MG63 (cell line): ENCODE measurements around the gene PIP5K1B. TPM values are rescaled to one million over a fixed set of nuclear protein-coding genes. Genes with fewer than 3 reads are reported as not detected.

Source experiments
- DNase-seq: peaks from one replicate; pipeline ENCODE4 v3.0.0-alpha.2; 2020
- H3K27me3 ChIP-seq: fragments of 250-450 bp; sonication (Bioruptor Pico); 2 replicates; pipeline ENCODE4 v1.5.1; 2020; ENCODE audit warnings: mild to moderate bottlenecking, moderate library complexity
- H3K36me3 ChIP-seq: fragments of 250-450 bp; sonication (Bioruptor Pico); 2 replicates; pipeline ENCODE4 v1.5.1; 2020; ENCODE audit warnings: mild to moderate bottlenecking, moderate library complexity
- H3K4me3 ChIP-seq: fragments of 250-450 bp; sonication (Bioruptor Pico); 2 replicates; pipeline ENCODE4 v1.5.1; 2020; ENCODE audit warnings: mild to moderate bottlenecking, moderate library complexity
- H3K9me3 ChIP-seq: fragments of 250-450 bp; sonication (Bioruptor Pico); 2 replicates; pipeline ENCODE4 v1.5.1; 2020; ENCODE audit warnings: mild to moderate bottlenecking, moderate library complexity
- total RNA-seq: library from RNA; depleted of rRNA; stranded (reverse); fragments of >200 nt; shearing (Covaris generic); gene quantifications from 2 replicates; pipeline ENCODE4 v1.2.3, GENCODE V29; 2014; ENCODE audit warnings: low replicate concordance

PIP5K1B gene
- total RNA-seq, 1 experiment from 2014 or later: not detected

GRCh38 chr9:68927165-68927564 lies 222.1 kb downstream of the PIP5K1B start:
- Histone ChIP-seq H3K9me3 (no peaks in the 10 kb centered on the region), H3K36me3 (no peaks in the 10 kb centered on the region), H3K4me3 (no peak overlapping the region), H3K27me3 (no peaks in the 10 kb centered on the region)
- no peak for DNase-seq

- Histone ChIP-seq H3K27me3 (no peaks in the 10 kb centered on the region), H3K9me3 (no peaks in the 10 kb centered on the region), H3K36me3 (no peaks in the 10 kb centered on the region), H3K4me3 (no peak overlapping the region)
- DNase-seq: no peak
Observed at GRCh38 chr9:68931821-68932220, 226.8 kb downstream of the PIP5K1B start.

GRCh38 chr9:68932458-68932857 lies 227.4 kb downstream of the PIP5K1B start:
- H3K9me3 ChIP-seq: no peaks in the 10 kb centered on the region
- H3K36me3 ChIP-seq: no peaks in the 10 kb centered on the region
- DNase-seq: no peak
- H3K4me3 ChIP-seq: no peak overlapping the region
- no peaks in the 10 kb centered on the region for H3K27me3 ChIP-seq

- DNase-seq: no peak
- Histone ChIP-seq H3K27me3 (no peaks in the 10 kb centered on the region), H3K4me3 (no peak overlapping the region)
Observed at GRCh38 chr9:68933434-68934328, 228.6 kb downstream of the PIP5K1B start.

GRCh38 chr9:68934329-68934644 lies 229.2 kb downstream of the PIP5K1B start:
- Histone ChIP-seq H3K9me3 (no peaks in the 10 kb centered on the region), H3K4me3 (no peak overlapping the region), H3K36me3 (no peaks in the 10 kb centered on the region), H3K27me3 (no peaks in the 10 kb centered on the region)
- no peak for DNase-seq

More at GRCh38 chr9:68933434-68934328, 228.6 kb downstream of the PIP5K1B start:
- no peaks in the 10 kb centered on the region for H3K9me3 ChIP-seq
- H3K36me3 ChIP-seq: no peaks in the 10 kb centered on the region

DNA sequence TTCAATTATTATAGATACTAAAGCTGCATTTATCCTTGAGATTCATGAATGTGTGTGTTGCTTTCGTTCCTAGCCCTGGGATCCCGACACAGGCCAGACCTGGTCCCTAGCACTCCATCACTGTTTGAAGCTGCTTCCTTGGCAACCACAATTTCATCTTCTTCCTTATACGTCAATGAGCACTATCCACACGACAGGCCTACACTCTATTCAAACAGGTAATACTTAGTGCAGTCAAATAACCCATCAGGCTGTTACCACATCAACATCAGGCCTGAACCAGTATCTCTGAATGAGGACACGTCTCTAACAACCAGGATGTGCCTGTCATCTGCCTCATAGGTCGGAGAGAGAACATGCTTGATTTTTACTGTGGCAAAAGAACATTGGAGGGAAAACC lies 235.5 kb downstream of the PIP5K1B start:
- H3K27me3 ChIP-seq: no peaks in the 10 kb centered on the region
- DNase-seq: no peak

DNA sequence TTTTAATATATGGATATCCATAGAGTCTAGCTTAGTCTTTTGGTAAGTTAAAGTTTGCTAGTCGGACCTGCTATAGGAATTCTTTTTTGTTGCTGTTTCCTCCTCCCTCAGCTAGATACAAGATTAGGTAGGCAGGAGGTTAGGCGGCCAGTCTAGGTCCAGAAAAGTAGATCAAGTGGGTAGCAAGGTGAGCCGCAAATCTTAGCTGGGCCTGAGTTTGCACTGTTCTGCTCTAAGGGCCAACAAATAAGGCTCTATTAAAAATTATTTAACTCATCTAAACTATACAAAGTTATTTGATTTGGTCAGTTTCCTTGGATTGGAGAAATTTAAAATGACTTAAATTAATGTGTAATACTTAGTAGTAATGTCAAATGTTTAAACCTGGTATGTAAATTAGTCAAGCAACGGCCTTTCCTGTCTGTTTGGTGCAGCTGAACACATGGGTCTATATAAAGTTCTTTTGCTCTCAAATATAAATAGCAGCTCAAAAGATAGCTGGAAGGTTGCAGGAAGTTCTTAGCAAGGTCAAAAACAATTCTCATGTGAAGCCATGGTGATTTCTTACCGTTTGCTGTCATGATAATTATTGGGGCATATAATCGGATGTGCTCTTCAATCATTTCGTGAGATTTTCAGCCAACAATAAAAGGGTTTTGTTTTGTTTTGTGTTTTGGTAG lies 236.9 kb downstream of the PIP5K1B start:
- no peaks in the 10 kb centered on the region for H3K27me3 ChIP-seq
- no peak overlapping the region for H3K4me3 ChIP-seq
- no peak for DNase-seq

More for the DNA sequence above, 235.5 kb downstream of the PIP5K1B start:
- H3K9me3 ChIP-seq: no peaks in the 10 kb centered on the region
- no peaks in the 10 kb centered on the region for H3K36me3 ChIP-seq
- no peak overlapping the region for H3K4me3 ChIP-seq

DNA sequence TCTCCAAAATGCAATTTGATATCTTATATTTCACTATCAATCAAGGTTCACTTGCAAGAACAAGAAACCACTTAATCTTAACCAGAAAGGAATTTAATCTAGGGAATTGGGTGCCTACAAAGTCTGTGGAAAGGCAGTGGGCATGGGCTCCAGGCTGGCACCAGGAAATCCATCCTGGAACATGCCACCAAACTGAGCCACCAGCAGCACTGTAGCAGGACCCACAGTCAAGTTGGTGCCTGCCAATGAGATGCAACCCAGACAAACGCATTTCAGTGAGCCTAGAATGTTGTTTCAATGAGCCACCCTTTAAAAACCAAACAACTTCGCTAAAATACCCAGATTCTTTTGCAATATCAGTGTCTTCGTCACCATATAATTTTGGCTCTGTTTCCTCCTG lies 237.8 kb downstream of the PIP5K1B start:
- H3K27me3 ChIP-seq: no peaks in the 10 kb centered on the region
- H3K36me3 ChIP-seq: no peaks in the 10 kb centered on the region
- no peak overlapping the region for H3K4me3 ChIP-seq

More for the DNA sequence above, 236.9 kb downstream of the PIP5K1B start:
- H3K9me3 ChIP-seq: no peaks in the 10 kb centered on the region
- no peaks in the 10 kb centered on the region for H3K36me3 ChIP-seq

DNA sequence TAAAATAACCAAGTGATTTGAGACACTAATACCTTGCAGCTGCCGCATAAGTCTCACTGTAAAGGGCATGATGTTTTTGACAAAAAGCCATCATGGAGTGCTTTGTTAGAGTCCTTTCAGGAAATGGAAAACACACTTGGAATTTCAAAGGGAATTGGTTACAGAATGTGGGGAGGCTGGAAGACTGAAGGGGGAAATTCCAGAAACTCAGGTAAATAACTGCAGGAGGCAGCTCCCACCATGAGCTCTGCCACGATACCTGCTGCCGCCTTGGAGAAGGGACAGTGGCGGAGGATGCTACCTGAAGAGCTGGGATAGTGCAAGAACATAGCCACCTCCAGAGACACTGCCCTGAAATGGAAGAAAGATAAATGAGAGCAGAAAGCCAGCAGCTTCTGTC lies 242.0 kb downstream of the PIP5K1B start:
- no peak overlapping the region for H3K4me3 ChIP-seq
- no peaks in the 10 kb centered on the region for H3K36me3 ChIP-seq
- no peaks in the 10 kb centered on the region for H3K27me3 ChIP-seq
- no peak for DNase-seq
- no peaks in the 10 kb centered on the region for H3K9me3 ChIP-seq

More for the DNA sequence above, 237.8 kb downstream of the PIP5K1B start:
- DNase-seq: no peak
- no peaks in the 10 kb centered on the region for H3K9me3 ChIP-seq

DNA sequence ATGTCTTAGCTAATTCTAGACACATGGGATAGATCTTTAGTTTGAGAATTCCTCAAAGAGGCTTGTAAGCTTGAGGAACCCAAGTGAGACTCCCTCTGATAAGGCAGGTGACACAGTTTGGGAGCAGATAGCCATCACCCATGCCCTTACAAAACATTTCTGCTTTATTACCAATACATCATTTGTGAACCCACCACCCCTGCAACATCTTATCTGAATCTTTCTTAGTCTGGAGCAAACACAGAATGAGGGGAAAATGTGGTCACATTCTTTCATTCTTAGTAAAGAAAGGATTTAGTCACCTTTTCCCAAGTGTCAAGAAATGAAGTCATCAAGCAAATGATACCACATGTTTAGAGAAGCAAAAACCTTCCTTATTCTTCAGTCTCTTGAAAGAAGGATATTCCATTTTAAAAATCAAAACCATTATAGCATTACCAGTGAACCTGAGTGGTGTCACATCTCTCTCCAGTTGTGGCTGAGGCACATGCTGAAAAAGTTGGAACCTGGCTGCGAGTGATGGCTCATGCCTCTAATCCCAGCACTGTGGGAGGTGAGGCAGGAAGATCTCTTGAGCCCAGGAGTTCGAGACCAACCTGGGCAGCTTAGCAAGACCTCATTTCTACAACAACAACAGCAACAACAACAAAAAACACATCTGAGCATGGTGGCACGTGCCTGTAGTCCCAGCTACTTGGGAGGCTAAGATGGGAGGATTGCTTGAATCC lies 243.0 kb downstream of the PIP5K1B start:
- no peaks in the 10 kb centered on the region for H3K9me3 ChIP-seq
- no peak for DNase-seq
- no peaks in the 10 kb centered on the region for H3K27me3 ChIP-seq
- H3K36me3 ChIP-seq: no peaks in the 10 kb centered on the region
- no peak overlapping the region for H3K4me3 ChIP-seq

- DNase-seq: peak; percentile 1
- Histone ChIP-seq H3K36me3 (no peaks in the 10 kb centered on the region), H3K9me3 (no peaks in the 10 kb centered on the region), H3K4me3 (no peak overlapping the region), H3K27me3 (no peaks in the 10 kb centered on the region)
Observed at GRCh38 chr9:68949271-68950000, 244.4 kb downstream of the PIP5K1B start.

GRCh38 chr9:68950188-68950587 lies 245.1 kb downstream of the PIP5K1B start:
- Histone ChIP-seq H3K9me3 (no peaks in the 10 kb centered on the region), H3K36me3 (no peaks in the 10 kb centered on the region), H3K27me3 (no peaks in the 10 kb centered on the region), H3K4me3 (no peak overlapping the region)
- DNase-seq: no peak

DNA sequence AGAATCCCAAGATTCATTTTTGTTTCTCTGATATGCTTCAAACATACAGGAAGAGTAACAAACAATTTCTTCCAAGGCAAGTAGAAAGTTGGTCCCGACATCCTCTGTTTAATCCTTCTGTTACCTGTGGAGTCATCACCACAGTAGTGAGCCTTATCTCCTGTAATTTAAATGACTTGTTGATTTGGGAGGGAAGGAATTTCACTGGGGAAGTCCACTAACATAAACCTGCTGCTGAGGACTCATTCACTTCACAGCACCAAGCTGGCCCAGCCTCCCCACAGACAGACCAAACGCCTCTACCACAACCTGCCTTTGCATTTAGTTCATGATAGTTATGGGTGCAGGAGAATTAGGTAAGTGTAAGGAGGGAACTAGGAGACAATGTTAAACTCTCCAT lies 245.6 kb downstream of the PIP5K1B start:
- no peaks in the 10 kb centered on the region for H3K36me3 ChIP-seq
- no peak overlapping the region for H3K4me3 ChIP-seq
- H3K27me3 ChIP-seq: no peaks in the 10 kb centered on the region
- DNase-seq: no peak
- H3K9me3 ChIP-seq: no peaks in the 10 kb centered on the region

- Histone ChIP-seq H3K27me3 (no peaks in the 10 kb centered on the region), H3K4me3 (no peak overlapping the region), H3K36me3 (no peaks in the 10 kb centered on the region), H3K9me3 (no peaks in the 10 kb centered on the region)
- no peak for DNase-seq
Observed at GRCh38 chr9:68951879-68952659, 247.0 kb downstream of the PIP5K1B start.

GRCh38 chr9:68953771-68954170 lies 248.7 kb downstream of the PIP5K1B start:
- H3K27me3 ChIP-seq: no peaks in the 10 kb centered on the region
- no peak overlapping the region for H3K4me3 ChIP-seq
- DNase-seq: no peak
- H3K9me3 ChIP-seq: no peaks in the 10 kb centered on the region
- H3K36me3 ChIP-seq: no peaks in the 10 kb centered on the region

GRCh38 chr9:68955330-68955729 lies 250.3 kb downstream of the PIP5K1B start:
- Histone ChIP-seq H3K36me3 (no peaks in the 10 kb centered on the region), H3K4me3 (no peak overlapping the region), H3K9me3 (no peaks in the 10 kb centered on the region), H3K27me3 (no peaks in the 10 kb centered on the region)
- DNase-seq: no peak
